Right cardiac atrium (tissue), 5 donors: ENCODE measurements around the gene TMED3. TPM values are rescaled to one million over a fixed set of nuclear protein-coding genes. Genes with fewer than 3 reads are reported as not detected.
A peak's percentile ranks its signal among the peaks of the same experiment; 100 is the strongest.

Source experiments
- ATAC-seq, 2 donors: fragments of 200-7000 bp; cut with Tn5 transposase; one replicate each; pipeline versions ENCODE4 v1.8.0 to v1.9.1; 2020; ENCODE audit warnings: moderate library complexity in 2 of 2, mild to moderate bottlenecking in 1 of 2
- DNase-seq, 3 donors: peaks; one replicate each; pipeline ENCODE4 v3.0.0-alpha.2; 2020
- H3K27ac ChIP-seq: one replicate; pipeline ENCODE4 v1.5.1; 2013; ENCODE audit warnings: mild to moderate bottlenecking, low read length, control low read depth, moderate library complexity
- H3K27me3 ChIP-seq: one replicate; pipeline ENCODE4 v1.6.1; 2013; ENCODE audit not compliant: control insufficient read depth, insufficient read depth
- H3K4me1 ChIP-seq: one replicate; pipeline ENCODE4 v1.6.1; 2013; ENCODE audit warnings: low read length; ENCODE audit not compliant: control insufficient read depth, insufficient read depth
- H3K4me3 ChIP-seq: one replicate; pipeline ENCODE4 v1.5.1; 2013; ENCODE audit warnings: low read length, control low read depth
- H3K9me3 ChIP-seq: one replicate; pipeline ENCODE4 v1.6.1; 2013; ENCODE audit warnings: low read length; ENCODE audit not compliant: control insufficient read depth
- WGBS: extraction: QIAGEN DNeasy Blood & Tissue Kit; methylation state at CpG from one replicate; pipeline ENCODE4 v1.1.7; 2013; 5-methylcytosine and 5-hydroxymethylcytosine counted together
- intact Hi-C, 4 donors: fragments of 100-400 bp; cut with DNase I; formaldehyde crosslinking; loops; one replicate each; pipeline versions ENCODE4 v1.11.0 to v1.14.0; 2022 to 2023
- polyA plus RNA-seq: library from polyadenylated mRNA; stranded (reverse); fragments of 200-250 nt; gene quantifications from one replicate; pipeline ENCODE4 v1.2.3, GENCODE V29; 2013
- total RNA-seq, 4 donors: library from RNA; stranded (reverse); fragmentation: NEBNext Ultra II Directional; extraction: Animal tissue kit (Norgen Biotek cat#: 25700); gene quantifications; one replicate each; pipeline ENCODE4 v1.2.1, GENCODE V29; 2021
- donor health status: healthy with polysubstance abuse.
- donor health status: DM: no; HTN: yes; CAD: no.
- donor health status: DM: no; HTN: no; CAD: no.
- donor health status: DM: no; HTN: yes; CAD: no; lungs with severe emphysema.
- donor health status: DM: yes; HTN: yes; CAD: no.

Gene TMED3
- total and polyA plus RNA-seq, 5 donors, result 27.5 to 32.8 (median 31.0) TPM

DNA sequence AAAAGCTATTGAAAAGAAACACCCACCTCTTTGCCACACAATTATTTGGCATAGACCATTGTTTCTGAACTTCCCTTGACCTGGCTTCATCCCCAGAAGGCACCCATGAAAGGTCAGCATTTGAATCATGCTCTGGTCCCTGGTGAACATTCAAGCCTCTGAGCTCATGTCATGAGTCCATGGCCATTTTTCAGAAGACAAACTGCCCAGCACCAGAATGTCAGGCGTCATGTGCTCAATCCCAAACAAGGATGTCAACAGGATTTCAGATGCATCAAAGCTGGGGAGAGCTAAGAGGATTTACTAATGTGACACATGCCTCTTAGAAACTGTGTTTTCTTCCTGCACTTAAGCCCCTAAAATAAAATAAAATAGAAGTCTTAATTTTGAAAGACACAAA, 41.3 kb downstream of the TMED3 start:
- H3K4me1 ChIP-seq, result no peaks in the 10 kb centered on the region
- WGBS, result 84% methylated on average over 1 of the region's 1 CpG
- H3K27me3 ChIP-seq, result no peaks in the 10 kb centered on the region
- no peaks in the 10 kb centered on the region for H3K9me3 ChIP-seq
- no peak overlapping the region for H3K27ac ChIP-seq
- H3K4me3 ChIP-seq, result no peak overlapping the region
- no peak for DNase-seq
- intact Hi-C loops, result no loop called here
- ATAC-seq, result no peak

- H3K9me3 ChIP-seq, result no peaks in the 10 kb centered on the region
- H3K4me3 ChIP-seq, result no peak overlapping the region
- intact Hi-C loops, result no loop called here
- H3K4me1 ChIP-seq, result no peaks in the 10 kb centered on the region
- no peak for ATAC-seq
- H3K27me3 ChIP-seq, result no peaks in the 10 kb centered on the region
- no peak overlapping the region for H3K27ac ChIP-seq
- WGBS, result 92% methylated on average over 3 of the region's 3 CpGs
- DNase-seq, result no peak
These were observed 46.7 kb downstream of the TMED3 start for GRCh38 chr15:79357566-79357965.

DNA sequence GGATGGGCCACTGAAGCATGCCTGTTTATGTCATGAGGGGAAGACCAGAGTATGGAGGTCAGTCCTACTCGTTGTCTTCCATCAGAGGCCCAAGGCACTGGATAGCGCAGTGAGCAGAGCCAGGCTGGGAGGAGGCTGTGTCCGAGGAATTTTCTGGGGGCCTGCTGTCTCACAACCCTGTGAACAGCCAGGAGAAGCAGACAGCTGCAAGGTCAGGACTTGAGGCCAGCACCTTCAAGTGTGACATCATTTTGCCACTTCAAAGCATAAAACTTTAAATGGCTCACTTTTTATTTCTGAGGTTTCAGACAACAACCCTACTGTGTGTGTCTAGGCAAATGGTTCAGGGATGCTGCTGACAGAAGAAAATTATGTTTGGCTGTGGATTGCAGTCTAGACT, 47.2 kb downstream of the TMED3 start:
- WGBS, result 83% methylated on average over 3 of the region's 3 CpGs
- DNase-seq (no peak), ATAC-seq (no peak)
- H3K27me3 ChIP-seq, result no peaks in the 10 kb centered on the region
- no peak overlapping the region for H3K4me3 ChIP-seq
- H3K9me3 ChIP-seq, result no peaks in the 10 kb centered on the region
- no peak overlapping the region for H3K27ac ChIP-seq
- no peaks in the 10 kb centered on the region for H3K4me1 ChIP-seq
- intact Hi-C loops, result no loop called here

GRCh38 chr15:79364571-79365240, 53.8 kb downstream of the TMED3 start:
- WGBS, result 91% methylated on average over 9 of the region's 9 CpGs
- no peaks in the 10 kb centered on the region for H3K27me3 ChIP-seq
- H3K27ac ChIP-seq, result no peak overlapping the region
- H3K4me3 ChIP-seq, result no peak overlapping the region
- no peak for DNase-seq
- H3K9me3 ChIP-seq, result no peaks in the 10 kb centered on the region
- intact Hi-C loops, result no loop called here
- no peaks in the 10 kb centered on the region for H3K4me1 ChIP-seq
- ATAC-seq, result no peak

DNA sequence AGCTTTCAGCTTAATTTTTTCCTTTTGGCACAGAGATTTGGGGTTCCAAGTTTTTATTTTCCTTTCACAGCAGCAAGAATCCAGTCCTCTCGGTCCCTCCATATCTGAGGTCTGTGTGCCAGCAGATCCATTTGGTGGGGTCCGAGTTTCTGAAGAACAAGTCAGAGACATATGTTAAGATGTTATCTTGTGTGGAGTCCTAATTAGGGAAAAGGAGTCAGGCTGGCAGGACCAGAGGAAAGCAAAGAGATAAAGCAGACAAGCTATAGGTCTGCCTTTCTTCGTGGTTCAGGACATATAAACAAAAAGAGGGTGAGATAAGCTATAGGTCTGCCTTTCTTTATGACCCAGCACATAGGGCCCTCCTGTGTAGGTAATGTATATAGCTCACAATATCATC, 54.9 kb downstream of the TMED3 start:
- Histone ChIP-seq H3K27me3 (no peaks in the 10 kb centered on the region), H3K27ac (no peak overlapping the region), H3K4me1 (no peaks in the 10 kb centered on the region), H3K4me3 (no peak overlapping the region), H3K9me3 (no peaks in the 10 kb centered on the region)
- DNase-seq (no peak), ATAC-seq (no peak)
- 51% methylated on average over 3 of the region's 3 CpGs for WGBS
- intact Hi-C loops, result no loop called here

- intact Hi-C loops, result no loop called here
- ATAC-seq, result no peak
- WGBS, result 78% methylated on average over 2 of the region's 2 CpGs
These were observed 55.8 kb downstream of the TMED3 start for GRCh38 chr15:79366691-79367090.

DNA sequence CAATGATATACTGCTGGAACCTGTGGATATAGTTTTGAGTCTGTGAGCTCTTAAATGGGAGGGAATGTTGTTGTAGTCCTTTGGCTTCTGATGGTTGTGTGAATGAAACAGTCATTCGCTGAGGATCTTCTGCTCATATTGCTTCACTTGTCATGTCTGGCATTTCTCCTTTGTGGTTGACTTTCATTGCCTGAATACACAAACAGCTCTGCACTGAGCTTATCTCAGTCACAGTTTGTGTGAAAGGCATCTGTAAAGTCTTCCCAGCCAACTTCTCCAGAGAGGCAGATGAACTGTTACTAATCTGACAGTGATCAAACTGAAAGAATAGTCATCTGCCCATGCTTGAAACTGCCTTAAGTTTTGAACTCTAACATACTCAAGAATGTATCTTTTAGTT, 59.8 kb downstream of the TMED3 start:
- Histone ChIP-seq H3K27me3 (no peaks in the 10 kb centered on the region), H3K9me3 (no peaks in the 10 kb centered on the region), H3K4me1 (no peaks in the 10 kb centered on the region), H3K27ac (no peak overlapping the region), H3K4me3 (no peak overlapping the region)
- DNase-seq (no peak), ATAC-seq (peak in 1 of 2 donors; percentile 41)
- intact Hi-C loops, result no loop called here
- WGBS, result 36% methylated on average over 1 of the region's 1 CpG

More at GRCh38 chr15:79366691-79367090, 55.8 kb downstream of the TMED3 start:
- no peaks in the 10 kb centered on the region for H3K4me1 ChIP-seq
- no peaks in the 10 kb centered on the region for H3K9me3 ChIP-seq
- H3K27ac ChIP-seq, result no peak overlapping the region
- no peaks in the 10 kb centered on the region for H3K27me3 ChIP-seq
- H3K4me3 ChIP-seq, result no peak overlapping the region
- DNase-seq, result no peak

DNA sequence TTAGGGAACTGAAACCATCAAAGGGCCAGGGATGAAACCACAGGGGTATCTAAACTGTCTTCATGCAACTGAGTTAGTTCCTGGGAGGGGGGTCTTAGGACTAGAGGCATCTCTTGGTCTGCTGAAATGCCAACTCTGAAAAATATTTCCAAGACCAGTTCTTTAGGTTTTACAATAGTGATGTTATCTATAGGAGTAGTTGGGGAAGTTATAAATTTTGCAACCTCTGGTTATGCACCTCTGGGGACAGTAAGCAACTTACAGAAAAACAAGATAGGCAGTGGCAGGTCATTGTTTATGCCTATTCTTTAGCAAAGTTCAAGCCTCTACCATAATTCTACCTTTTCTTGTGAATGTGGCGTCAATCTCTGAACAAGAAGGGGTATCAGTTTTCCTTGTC, 60.7 kb downstream of the TMED3 start:
- H3K4me3 ChIP-seq, result no peak overlapping the region
- H3K9me3 ChIP-seq, result no peaks in the 10 kb centered on the region
- no peak for ATAC-seq
- H3K27me3 ChIP-seq, result no peaks in the 10 kb centered on the region
- 98% methylated on average over 1 of the region's 1 CpG for WGBS
- no peak overlapping the region for H3K27ac ChIP-seq
- intact Hi-C loops, result no loop called here
- DNase-seq, result no peak
- no peaks in the 10 kb centered on the region for H3K4me1 ChIP-seq

DNA sequence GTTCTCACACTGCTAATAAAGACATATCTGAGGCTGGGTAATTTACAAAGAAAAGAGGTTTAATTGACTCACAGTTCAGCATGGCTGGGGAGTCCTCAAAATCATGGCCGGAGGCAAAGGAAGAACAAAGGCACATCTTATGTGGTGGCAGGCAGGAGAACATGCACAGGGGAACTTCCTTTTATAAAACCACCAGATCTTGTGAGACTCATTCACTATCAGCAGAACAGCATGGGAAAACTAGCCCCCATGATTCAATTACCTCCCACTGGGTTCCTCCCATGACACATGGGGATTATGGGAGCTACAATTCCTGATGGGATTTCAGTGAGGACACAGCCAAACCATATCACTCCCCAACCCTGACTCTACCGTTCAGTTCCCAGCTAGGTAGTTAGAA, 61.5 kb downstream of the TMED3 start:
- Histone ChIP-seq H3K9me3 (no peaks in the 10 kb centered on the region), H3K27me3 (no peaks in the 10 kb centered on the region), H3K4me1 (no peaks in the 10 kb centered on the region), H3K27ac (no peak overlapping the region), H3K4me3 (no peak overlapping the region)
- no peak for ATAC-seq
- 63% methylated on average over 2 of the region's 2 CpGs for whole genome bisulfite sequencing
- intact Hi-C loops, result no loop called here
- no peak for DNase-seq

Other genes with a start within 250 kb of the TMED3 start
- under 1 TPM in 1 of 4 donors, not detected in 3; 0.12 TPM for gene RASGRF1, start 220.3 kb upstream of the TMED3 start, total RNA-seq
- gene RASGRF1, start 220.3 kb upstream of the TMED3 start, polyA plus RNA-seq, result 0.05 TPM
- not detected for gene ANKRD34C, start 28.4 kb upstream of the TMED3 start, total RNA-seq
- gene ANKRD34C, start 28.4 kb upstream of the TMED3 start, polyA plus RNA-seq, result 0.02 TPM
- gene MINAR1, start 121.2 kb downstream of the TMED3 start, total RNA-seq, result under 1 TPM; 0.09 to 0.36 (median 0.16) TPM
- gene MINAR1, start 121.2 kb downstream of the TMED3 start, polyA plus RNA-seq, result 0.05 TPM